Mesenchymal stem cell (in vitro differentiated cells and primary cell): Measurements from ENCODE around the gene LPAR2.

Experiments used
- DNase-seq: peaks from one replicate; pipeline ENCODE4 v3.0.0-alpha.2; 2013
- H2AFZ ChIP-seq: one replicate; pipeline ENCODE4 v1.6.1; 2013; ENCODE audit warnings: low read depth, mild to moderate bottlenecking, control low read depth, inconsistent platforms, low read length, moderate library complexity
- H2AK5ac ChIP-seq: 2 replicates; pipeline ENCODE4 v1.6.1; 2013; ENCODE audit warnings: low read length, moderate library complexity, mild to moderate bottlenecking, inconsistent platforms; ENCODE audit not compliant: severe bottlenecking
- H2BK120ac ChIP-seq: one replicate; pipeline ENCODE4 v1.6.1; 2013; ENCODE audit warnings: low read depth, mild to moderate bottlenecking, inconsistent platforms, low read length, moderate library complexity
- H2BK12ac ChIP-seq, 2 experiments: one replicate each; pipeline ENCODE4 v1.6.1; 2013; ENCODE audit warnings: inconsistent platforms in 2 of 2, low read length in 2 of 2, mild to moderate bottlenecking in 2 of 2, moderate library complexity in 2 of 2, control low read depth in 1 of 2
- H2BK15ac ChIP-seq: one replicate; pipeline ENCODE4 v1.6.1; 2013; ENCODE audit warnings: mild to moderate bottlenecking, low read depth, inconsistent platforms; ENCODE audit not compliant: poor library complexity, severe bottlenecking
- H2BK5ac ChIP-seq: 2 replicates; pipeline ENCODE4 v1.6.1; 2013; ENCODE audit warnings: low read depth, mild to moderate bottlenecking, low read length, control low read depth, inconsistent platforms; ENCODE audit not compliant: poor library complexity, severe bottlenecking
- H3K14ac ChIP-seq, 2 experiments: one replicate each; pipeline ENCODE4 v1.6.1; 2013; ENCODE audit warnings: inconsistent platforms in 2 of 2, low read length in 2 of 2, control low read depth in 1 of 2, mild to moderate bottlenecking in 1 of 2, moderate library complexity in 1 of 2
- H3K18ac ChIP-seq, 2 experiments: one replicate each; pipeline ENCODE4 v1.6.1; 2013; ENCODE audit warnings: inconsistent platforms in 2 of 2, low read length in 2 of 2, control low read depth in 1 of 2, low read depth in 1 of 2, mild to moderate bottlenecking in 1 of 2
- H3K23ac ChIP-seq, 2 experiments: one replicate each; pipeline ENCODE4 v1.6.1; 2013; ENCODE audit warnings: inconsistent platforms in 2 of 2, low read length in 2 of 2, mild to moderate bottlenecking in 2 of 2, moderate library complexity in 2 of 2, control low read depth in 1 of 2
- H3K27ac ChIP-seq: 2 replicates; pipeline ENCODE4 v1.5.1; 2013; ENCODE audit warnings: mild to moderate bottlenecking, moderate library complexity, low read length, control low read depth, inconsistent platforms; ENCODE audit not compliant: poor library complexity, severe bottlenecking
- H3K27me3 ChIP-seq, 2 experiments: 2 replicates each; pipeline versions ENCODE4 v1.6.1 to v1.7.0; 2013; ENCODE audit warnings: low read length in 2 of 2, mild to moderate bottlenecking in 2 of 2, moderate library complexity in 2 of 2, control low read depth in 1 of 2, inconsistent platforms in 1 of 2; ENCODE audit not compliant: control insufficient read depth in 1 of 2, insufficient read depth in 1 of 2
- H3K36me3 ChIP-seq, 2 experiments: 2 replicates each; pipeline versions ENCODE4 v1.6.1 to v1.7.0; 2013; ENCODE audit warnings: low read length in 2 of 2, control low read depth in 1 of 2, inconsistent platforms in 1 of 2, low read depth in 1 of 2, mild to moderate bottlenecking in 1 of 2; ENCODE audit not compliant: insufficient read depth in 2 of 2, control insufficient read depth in 1 of 2
- H3K4ac ChIP-seq, 2 experiments: one replicate each; pipeline ENCODE4 v1.6.1; 2013; ENCODE audit warnings: inconsistent platforms in 2 of 2, low read length in 2 of 2, mild to moderate bottlenecking in 2 of 2, moderate library complexity in 2 of 2, control low read depth in 1 of 2, low read depth in 1 of 2
- H3K4me1 ChIP-seq: 2 replicates; pipeline ENCODE4 v1.6.1; 2013; ENCODE audit warnings: low read depth, low read length, control low read depth; ENCODE audit not compliant: control insufficient read depth, insufficient read depth
- H3K4me2 ChIP-seq: 2 replicates; pipeline ENCODE4 v1.6.1; 2013; ENCODE audit warnings: low read length, mild to moderate bottlenecking, inconsistent platforms; ENCODE audit not compliant: poor library complexity, severe bottlenecking
- H3K4me3 ChIP-seq, 2 experiments: 2 replicates each; pipeline versions ENCODE4 v1.5.1 to v1.7.0; 2013; ENCODE audit warnings: low read length in 2 of 2, mild to moderate bottlenecking in 2 of 2, control low read depth in 1 of 2, low read depth in 1 of 2; ENCODE audit not compliant: insufficient read depth in 1 of 2
- H3K79me1 ChIP-seq: replicated peaks from 2 replicates; pipeline ENCODE4 v1.6.1; 2013; ENCODE audit warnings: mild to moderate bottlenecking, control low read depth, low read length, inconsistent platforms; ENCODE audit not compliant: poor library complexity, severe bottlenecking
- H3K9ac ChIP-seq: 2 replicates; pipeline ENCODE4 v1.7.0; 2013; ENCODE audit warnings: mild to moderate bottlenecking, low read length, moderate library complexity
- H3K9me3 ChIP-seq: 2 replicates; pipeline ENCODE4 v1.7.0; 2013; ENCODE audit warnings: mild to moderate bottlenecking, low read length; ENCODE audit not compliant: control insufficient read depth
- H4K8ac ChIP-seq: one replicate; pipeline ENCODE4 v1.6.1; 2013; ENCODE audit warnings: inconsistent platforms, mild to moderate bottlenecking, low read length, moderate library complexity
- H4K91ac ChIP-seq: one replicate; pipeline ENCODE4 v1.6.1; 2013; ENCODE audit warnings: mild to moderate bottlenecking, low read length, inconsistent platforms
- WGBS: methylation state at CpG from one replicate; pipeline ENCODE4 v1.1.7; 2013; ENCODE audit warnings: mixed read lengths; 5-methylcytosine and 5-hydroxymethylcytosine counted together

The LPAR2 gene

DNA sequence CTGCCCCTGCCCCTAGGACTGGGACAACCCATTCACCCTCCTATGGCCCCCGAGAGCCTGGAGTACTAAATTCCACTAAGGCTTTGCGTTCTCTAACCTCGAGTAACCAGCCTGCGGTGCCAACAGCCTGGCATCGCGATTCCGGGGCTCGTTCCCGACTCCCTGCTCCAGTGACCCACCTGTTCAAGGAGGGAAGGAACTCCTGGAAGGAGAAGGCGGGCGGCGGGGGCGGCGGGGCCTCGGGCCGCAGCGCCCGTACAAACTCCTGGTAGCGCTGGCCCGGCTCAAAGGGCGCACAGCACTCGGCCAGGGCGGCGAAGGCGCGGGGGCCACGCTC, 9.1 kb upstream of the LPAR2 start:
- H2AK5ac ChIP-seq = no peak overlapping the region
- H2BK15ac ChIP-seq = no peak overlapping the region
- no peak overlapping the region for H2BK5ac ChIP-seq
- H3K4me2 ChIP-seq = no peak overlapping the region
- H3K9ac ChIP-seq = no peak overlapping the region
- no peak overlapping the region for H2BK120ac ChIP-seq
- H3K79me1 ChIP-seq = peaks cover 5% of the 10 kb centered on the region
- no peak overlapping the region for H3K18ac ChIP-seq
- no peak overlapping the region for H3K23ac ChIP-seq
- no peak overlapping the region for H3K14ac ChIP-seq
- no peak overlapping the region for H2BK12ac ChIP-seq
- WGBS = 84% methylated on average over 26 of the region's 27 CpGs
- no peak overlapping the region for H4K91ac ChIP-seq
- H3K4ac ChIP-seq = no peak overlapping the region
- H3K27me3 ChIP-seq = no peaks in the 10 kb centered on the region
- no peaks in the 10 kb centered on the region for H3K9me3 ChIP-seq
- no peak overlapping the region for H2AFZ ChIP-seq
- H3K4me3 ChIP-seq = no peak overlapping the region
- H3K36me3 ChIP-seq = peaks cover 45 to 74% of the 10 kb centered on the region in 2 experiments
- no peak overlapping the region for H4K8ac ChIP-seq
- peaks cover 3% of the 10 kb centered on the region for H3K4me1 ChIP-seq
- DNase-seq = no peak
- H3K27ac ChIP-seq = no peak overlapping the region

- Histone ChIP-seq H3K27me3 (no peaks in the 10 kb centered on the region), H3K4ac (no peak overlapping the region), H2AFZ (no peak overlapping the region), H3K23ac (no peak overlapping the region), H3K4me2 (no peak overlapping the region), H3K27ac (no peak overlapping the region), H2BK5ac (no peak overlapping the region), H2BK12ac (no peak overlapping the region), H3K9me3 (no peaks in the 10 kb centered on the region), H3K79me1 (peaks cover 2% of the 10 kb centered on the region), H3K18ac (no peak overlapping the region), H4K91ac (no peak overlapping the region), H2AK5ac (no peak overlapping the region), H3K4me3 (no peak overlapping the region), H4K8ac (no peak overlapping the region), H3K4me1 (peaks cover 3% of the 10 kb centered on the region), H2BK120ac (no peak overlapping the region), H3K36me3 (peaks cover 45 to 73% of the 10 kb centered on the region in 2 experiments), H2BK15ac (no peak overlapping the region), H3K14ac (no peak overlapping the region), H3K9ac (no peak overlapping the region)
- over 99% methylated on average over 9 of the region's 9 CpGs for WGBS
- DNase-seq = no peak
Observed at GRCh38 chr19:19636573-19637185, 8.7 kb upstream of the LPAR2 start.

- Histone ChIP-seq H3K23ac (no peak overlapping the region), H3K4me2 (no peak overlapping the region), H4K8ac (no peak overlapping the region), H2BK5ac (no peak overlapping the region), H3K9ac (no peak overlapping the region), H3K27ac (no peak overlapping the region), H4K91ac (no peak overlapping the region), H3K14ac (no peak overlapping the region), H3K79me1 (no peaks in the 10 kb centered on the region), H3K18ac (no peak overlapping the region), H2BK120ac (no peak overlapping the region), H2BK15ac (no peak overlapping the region), H3K4ac (no peak overlapping the region), H3K4me3 (no peak overlapping the region), H3K9me3 (no peaks in the 10 kb centered on the region), H3K27me3 (no peaks in the 10 kb centered on the region), H2AK5ac (no peak overlapping the region), H3K4me1 (peaks cover 3% of the 10 kb centered on the region), H2AFZ (no peak overlapping the region), H2BK12ac (no peak overlapping the region), H3K36me3 (peaks cover 52 to 79% of the 10 kb centered on the region in 2 experiments)
- no peak for DNase-seq
- WGBS = 98% methylated on average over 14 of the region's 14 CpGs
Observed at GRCh38 chr19:19635313-19635702, 7.3 kb upstream of the LPAR2 start.

- peaks cover 49 to 79% of the 10 kb centered on the region in 2 experiments for H3K36me3 ChIP-seq
- H3K27ac ChIP-seq = no peak overlapping the region
- no peak for DNase-seq
- H3K4me2 ChIP-seq = no peak overlapping the region
- H2BK120ac ChIP-seq = no peak overlapping the region
- H2AFZ ChIP-seq = no peak overlapping the region
- H3K23ac ChIP-seq = no peak overlapping the region
- H2BK12ac ChIP-seq = no peak overlapping the region
- 96% methylated on average over 36 of the region's 36 CpGs for WGBS
- H3K4me1 ChIP-seq = peaks cover 3% of the 10 kb centered on the region
- H2AK5ac ChIP-seq = no peak overlapping the region
- H3K14ac ChIP-seq = no peak overlapping the region
- H4K8ac ChIP-seq = no peak overlapping the region
- no peak overlapping the region for H2BK15ac ChIP-seq
- H3K79me1 ChIP-seq = no peaks in the 10 kb centered on the region
- H3K18ac ChIP-seq = no peak overlapping the region
- H4K91ac ChIP-seq = no peak overlapping the region
- H3K4me3 ChIP-seq = no peak overlapping the region
- no peaks in the 10 kb centered on the region for H3K9me3 ChIP-seq
- no peak overlapping the region for H3K9ac ChIP-seq
- no peaks in the 10 kb centered on the region for H3K27me3 ChIP-seq
- no peak overlapping the region for H2BK5ac ChIP-seq
- H3K4ac ChIP-seq = no peak overlapping the region
Observed at GRCh38 chr19:19634516-19635312, 6.7 kb upstream of the LPAR2 start.
